ENCODE data around the gene DEPP1. TPM values are rescaled to one million over a fixed set of nuclear protein-coding genes. Genes with fewer than 3 reads are reported as not detected.

Gene DEPP1
- total and polyA plus RNA-seq, 10 of the 15 experiments (the other 5 are each of a cell fraction or from before 2014, with no cell fraction given): 1.7 to 12.1 (median 7.3) TPM

- ATAC-seq (no peak), FAIRE-seq (no peak), DNase-seq (ENCODE audit: low read depth, low spot score) (no peak)
- Histone ChIP-seq H3K27me3 (replicated peaks in 1 of 2; ENCODE audit: control insufficient read depth in 2 of 2, insufficient read depth in 2 of 2, low read length in 1 of 2) (no peaks in the 10 kb centered on the region), H3K4me3 (no peak overlapping the region), H2AFZ (ENCODE audit: control insufficient read depth, low read depth, low read length) (no peak overlapping the region), H3K4me1 (ENCODE audit: control insufficient read depth, insufficient read depth, low read length) (peaks cover 24% of the 10 kb centered on the region), H3K36me3 (ENCODE audit: control insufficient read depth in 2 of 2, insufficient read depth in 2 of 2, low read length in 1 of 2) (no peaks in the 10 kb centered on the region), H3K9ac (ENCODE audit: control insufficient read depth, insufficient read depth, low read length) (no peak overlapping the region), H3K27ac (ENCODE audit: control insufficient read depth, insufficient read depth) (no peak overlapping the region), H3K4me2 (ENCODE audit: control insufficient read depth, insufficient read depth) (no peak overlapping the region), H3K9me3 (replicated peaks; ENCODE audit: control insufficient read depth, insufficient read depth, low read length) (no peaks in the 10 kb centered on the region), H3K79me2 (ENCODE audit: control insufficient read depth, insufficient read depth, low read length) (peaks cover 17% of the 10 kb centered on the region), H4K20me1 (ENCODE audit: control insufficient read depth, insufficient read depth) (no peaks in the 10 kb centered on the region)
- ChIA-PET POLR2A (no interaction called here), SMC1A (ENCODE audit: uncharacterized antibody, unreplicated experiment) (interaction anchor here (0.6 to 3.4 kb wide), 5 partner anchors 9 to 639 kb away, joined by 3 to 22 read pairs (median 5); no protein-coding TSS in a partner anchor), RAD21 (ENCODE audit: unreplicated experiment) (interaction anchor here (1.6 kb wide), 1 partner anchor 13 kb away, joined by 4 read pairs; no protein-coding TSS in a partner anchor), CTCF (interaction anchor here (1.3 to 6.0 kb wide), 3 partner anchors 10 to 21 kb away, joined by 5 to 40 read pairs (median 6); no protein-coding TSS in a partner anchor)
- intact Hi-C loops (cut with micrococcal nuclease; ENCODE audit: unreplicated experiment): no loop called here
- in situ Hi-C loops (cut with MboI): loop anchor here (25.0 kb wide), 1 partner anchor 1792 kb away; no protein-coding TSS in a partner anchor
- no TSS peak for BruUV-seq (replicated peaks)
- no peak for TF ChIP-seq JUNB (IDR thresholded peaks at IDR 0.05)
- no peak for TF ChIP-seq STAT3 (IDR thresholded peaks at IDR 0.05; ENCODE audit: low read depth, low read length)
- TF ChIP-seq SIX5 (IDR thresholded peaks at IDR 0.05; ENCODE audit: low read depth, low read length, severe bottlenecking): no peak
- no peak for TF ChIP-seq SPI1 (IDR thresholded peaks at IDR 0.05; ENCODE audit: borderline replicate concordance, insufficient read depth, low read depth, low read length)
- no peak for TF ChIP-seq ZBTB40 (IDR thresholded peaks at IDR 0.05; ENCODE audit: borderline replicate concordance)
- TF ChIP-seq E4F1 (IDR thresholded peaks at IDR 0.05; ENCODE audit: borderline replicate concordance, partially characterized antibody): no peak
- no peak for TF ChIP-seq CHD4 (IDR thresholded peaks at IDR 0.05)
- TF ChIP-seq MEF2B (IDR thresholded peaks at IDR 0.05; ENCODE audit: partially characterized antibody, poor library complexity, severe bottlenecking): no peak
- no peak for TF ChIP-seq YY1 (IDR thresholded peaks at IDR 0.05; ENCODE audit: low read depth, low read length)
- no peak for TF ChIP-seq GATAD2B (conservative IDR thresholded peaks at IDR 0.05; ENCODE audit: low read depth)
- no peak for TF ChIP-seq MAX (IDR thresholded peaks at IDR 0.05; ENCODE audit: low read depth, low read length)
- no peak for TF ChIP-seq WRNIP1 (IDR thresholded peaks at IDR 0.05; ENCODE audit: borderline replicate concordance, low read depth, low read length)
- TF ChIP-seq SMAD1 (IDR thresholded peaks at IDR 0.05; ENCODE audit: low read depth, partially characterized antibody): no peak
- TF ChIP-seq ZZZ3 (IDR thresholded peaks at IDR 0.05; ENCODE audit: control insufficient read depth, insufficient read length, low read depth): no peak
Observed at GRCh38 chr10:44954042-44954441, 24.6 kb downstream of the DEPP1 start.
